Measurements from ENCODE around the gene CCDC186.

The CCDC186 gene

DNA sequence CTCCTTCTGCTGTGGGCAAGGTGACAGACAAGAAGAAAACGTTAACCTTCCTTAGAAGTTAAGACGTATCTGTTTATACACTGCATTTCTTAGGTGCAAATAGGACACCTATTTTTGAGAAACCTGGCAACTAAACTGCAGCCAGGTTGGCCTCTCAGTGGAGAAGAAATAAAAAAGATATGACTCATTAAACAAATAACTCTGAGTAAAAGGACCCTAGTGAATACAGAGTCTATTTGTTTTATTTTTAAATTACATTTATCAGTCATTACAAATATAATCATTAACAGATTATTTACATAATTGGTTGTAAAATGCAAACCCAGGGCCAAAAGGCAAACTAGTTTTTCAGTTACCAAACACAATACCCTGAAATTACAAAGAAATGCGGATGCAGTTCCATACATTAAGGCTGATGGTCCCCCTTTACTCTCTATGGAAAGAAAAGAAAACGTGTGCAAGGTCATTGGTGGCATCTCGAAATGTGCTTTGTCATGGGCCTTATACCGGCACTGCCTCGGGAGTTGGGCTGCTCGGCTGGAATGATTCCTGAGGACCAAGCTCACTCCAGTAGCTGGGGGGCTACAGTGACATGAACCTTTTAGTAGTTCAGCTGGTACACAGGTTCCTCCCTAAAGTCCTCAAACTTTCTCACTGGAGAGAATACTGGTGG is 92.0 kb downstream of the CCDC186 start:
- H3K36me3 Mint-ChIP-seq (ENCODE audit: low read depth): no peaks in the 10 kb centered on the region
- peaks cover 16% of the 10 kb centered on the region for H3K27me3 Mint-ChIP-seq (ENCODE audit: low read depth, poor library complexity)
- TF ChIP-seq, protein P1, sequence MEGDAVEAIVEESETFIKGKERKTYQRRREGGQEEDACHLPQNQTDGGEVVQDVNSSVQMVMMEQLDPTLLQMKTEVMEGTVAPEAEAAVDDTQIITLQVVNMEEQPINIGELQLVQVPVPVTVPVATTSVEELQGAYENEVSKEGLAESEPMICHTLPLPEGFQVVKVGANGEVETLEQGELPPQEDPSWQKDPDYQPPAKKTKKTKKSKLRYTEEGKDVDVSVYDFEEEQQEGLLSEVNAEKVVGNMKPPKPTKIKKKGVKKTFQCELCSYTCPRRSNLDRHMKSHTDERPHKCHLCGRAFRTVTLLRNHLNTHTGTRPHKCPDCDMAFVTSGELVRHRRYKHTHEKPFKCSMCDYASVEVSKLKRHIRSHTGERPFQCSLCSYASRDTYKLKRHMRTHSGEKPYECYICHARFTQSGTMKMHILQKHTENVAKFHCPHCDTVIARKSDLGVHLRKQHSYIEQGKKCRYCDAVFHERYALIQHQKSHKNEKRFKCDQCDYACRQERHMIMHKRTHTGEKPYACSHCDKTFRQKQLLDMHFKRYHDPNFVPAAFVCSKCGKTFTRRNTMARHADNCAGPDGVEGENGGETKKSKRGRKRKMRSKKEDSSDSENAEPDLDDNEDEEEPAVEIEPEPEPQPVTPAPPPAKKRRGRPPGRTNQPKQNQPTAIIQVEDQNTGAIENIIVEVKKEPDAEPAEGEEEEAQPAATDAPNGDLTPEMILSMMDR (IDR thresholded peaks at IDR 0.05): no peak
- H3K9me3 Mint-ChIP-seq: no peaks in the 10 kb centered on the region
- H3K27ac Mint-ChIP-seq: no peak overlapping the region
- no peak for DNase-seq
- H3K4me1 Mint-ChIP-seq: peaks cover 27% of the 10 kb centered on the region
- H3K4me3 Mint-ChIP-seq: no peak overlapping the region

DNA sequence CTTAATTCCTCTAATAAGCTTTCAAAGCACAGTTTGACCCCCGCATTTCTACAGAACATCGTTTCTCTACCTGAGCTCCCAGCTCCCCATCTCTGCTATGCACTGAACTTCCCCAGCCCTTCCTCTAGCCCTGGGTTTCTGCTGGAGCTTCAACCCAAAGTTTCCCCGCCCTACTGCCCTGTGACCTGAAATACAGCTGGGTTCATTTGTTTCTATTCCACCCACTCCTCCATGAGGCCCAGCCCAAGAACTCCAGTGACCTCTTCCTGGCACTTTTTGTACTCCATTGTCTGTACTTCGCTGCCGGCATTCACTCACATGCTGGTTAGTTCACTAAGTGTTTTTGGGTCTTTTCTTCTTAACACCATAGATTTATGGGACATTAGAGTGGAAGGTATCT is 94.6 kb downstream of the CCDC186 start:
- DNase-seq: no peak
- peaks cover 22% of the 10 kb centered on the region for H3K4me1 Mint-ChIP-seq
- no peaks in the 10 kb centered on the region for H3K36me3 Mint-ChIP-seq (ENCODE audit: low read depth)
- peak overlapping the region; percentile 14 for H3K27ac Mint-ChIP-seq
- no peak overlapping the region for H3K4me3 Mint-ChIP-seq
- TF ChIP-seq, protein P1 (IDR thresholded peaks at IDR 0.05): no peak
- H3K9me3 Mint-ChIP-seq: no peaks in the 10 kb centered on the region
- peaks cover 9% of the 10 kb centered on the region for H3K27me3 Mint-ChIP-seq (ENCODE audit: low read depth, poor library complexity)

DNA sequence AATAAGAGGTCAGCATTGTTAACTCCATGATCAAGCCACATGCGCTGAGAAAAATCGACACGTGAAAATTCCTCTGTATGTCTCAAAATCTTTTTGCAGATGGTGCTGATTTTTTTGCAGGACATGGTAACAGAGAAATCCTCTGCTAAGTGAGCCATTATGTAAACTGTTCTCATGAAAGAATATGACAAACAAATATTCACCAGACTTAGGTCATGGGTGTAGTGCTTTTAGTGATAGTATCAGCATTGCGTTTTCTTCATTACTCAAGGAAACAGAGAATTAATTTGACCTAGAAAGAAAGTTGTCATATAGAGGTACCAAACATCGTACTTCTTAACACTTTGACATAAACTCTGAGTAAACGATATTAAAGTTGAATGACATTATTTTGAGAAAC is 95.7 kb downstream of the CCDC186 start:
- Mint-ChIP-seq H3K27ac (no peak overlapping the region), H3K27me3 (ENCODE audit: low read depth, poor library complexity) (peaks cover 7% of the 10 kb centered on the region), H3K4me3 (no peak overlapping the region), H3K36me3 (ENCODE audit: low read depth) (no peaks in the 10 kb centered on the region), H3K4me1 (peaks cover 22% of the 10 kb centered on the region), H3K9me3 (no peaks in the 10 kb centered on the region)
- TF ChIP-seq, protein P1 (IDR thresholded peaks at IDR 0.05): no peak
- no peak for DNase-seq

DNA sequence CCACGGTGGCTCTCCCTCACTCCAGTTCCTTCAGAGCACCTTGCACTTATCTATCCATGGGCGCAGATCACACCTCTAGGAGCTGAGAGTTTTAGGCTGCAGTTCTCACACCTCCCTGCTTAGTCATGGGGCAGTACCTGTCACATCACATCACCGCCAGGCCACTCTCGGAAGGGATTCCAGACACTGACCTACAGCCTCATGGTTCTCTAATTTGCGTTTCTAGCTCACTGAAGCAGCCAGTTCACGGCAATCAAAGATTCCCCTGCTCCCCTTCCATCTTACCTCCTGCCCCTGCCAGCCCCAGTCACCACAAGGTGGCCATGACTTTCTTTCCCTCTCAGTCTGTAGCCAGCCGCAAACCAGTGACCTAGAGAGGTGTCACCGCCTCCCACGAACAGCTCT is 96.2 kb downstream of the CCDC186 start:
- peaks cover 22% of the 10 kb centered on the region for H3K4me1 Mint-ChIP-seq
- TF ChIP-seq, protein P1 (IDR thresholded peaks at IDR 0.05): no peak
- DNase-seq: no peak
- H3K4me3 Mint-ChIP-seq: no peak overlapping the region
- peaks cover 7% of the 10 kb centered on the region for H3K27me3 Mint-ChIP-seq (ENCODE audit: low read depth, poor library complexity)
- no peaks in the 10 kb centered on the region for H3K36me3 Mint-ChIP-seq (ENCODE audit: low read depth)
- no peaks in the 10 kb centered on the region for H3K9me3 Mint-ChIP-seq
- H3K27ac Mint-ChIP-seq: no peak overlapping the region

DNA sequence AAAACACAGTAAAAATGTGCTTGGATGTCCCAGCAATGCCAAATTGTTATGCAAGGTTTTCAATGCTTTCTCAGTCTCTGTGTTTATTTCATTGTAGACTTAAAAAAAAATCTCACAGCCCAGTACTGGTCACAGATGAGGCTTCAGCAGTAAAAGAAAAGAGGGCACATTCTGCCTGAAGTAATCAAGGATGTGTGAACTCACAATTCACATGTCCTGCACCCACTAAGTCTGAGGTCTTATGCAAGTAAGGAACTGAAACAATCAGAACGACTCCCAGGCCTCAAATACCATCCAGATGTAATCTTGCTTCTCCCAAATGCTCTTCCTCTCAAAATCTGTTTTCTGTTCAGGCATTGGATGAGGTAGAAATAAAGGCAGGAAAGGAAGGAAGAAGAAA is 96.7 kb downstream of the CCDC186 start:
- peaks cover 7% of the 10 kb centered on the region for H3K27me3 Mint-ChIP-seq (ENCODE audit: low read depth, poor library complexity)
- no peaks in the 10 kb centered on the region for H3K36me3 Mint-ChIP-seq (ENCODE audit: low read depth)
- no peak overlapping the region for H3K4me3 Mint-ChIP-seq
- H3K9me3 Mint-ChIP-seq: no peaks in the 10 kb centered on the region
- H3K4me1 Mint-ChIP-seq: peaks cover 22% of the 10 kb centered on the region
- no peak overlapping the region for H3K27ac Mint-ChIP-seq
- no peak for DNase-seq
- TF ChIP-seq, protein P1 (IDR thresholded peaks at IDR 0.05): no peak

DNA sequence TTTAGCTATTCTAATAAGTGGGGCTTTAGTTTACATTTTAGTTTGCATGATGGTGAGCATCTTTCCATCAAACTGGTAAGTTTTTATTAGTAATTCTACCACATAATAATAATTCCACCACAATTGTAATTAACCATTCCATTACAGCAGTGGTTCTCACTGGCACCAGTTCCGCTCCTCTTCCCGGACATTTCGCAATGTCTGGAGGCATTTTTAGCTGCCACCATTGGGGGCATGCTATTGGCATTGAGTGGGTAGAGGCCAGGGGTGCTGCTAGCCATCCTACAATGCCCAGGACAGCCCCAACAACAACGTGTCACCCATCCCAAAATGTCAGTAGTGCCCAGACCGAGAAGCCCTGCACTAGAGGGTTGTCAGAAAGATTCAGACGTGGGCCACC is 98.9 kb downstream of the CCDC186 start:
- TF ChIP-seq, protein P1 (IDR thresholded peaks at IDR 0.05): no peak
- H3K9me3 Mint-ChIP-seq: no peaks in the 10 kb centered on the region
- no peaks in the 10 kb centered on the region for H3K36me3 Mint-ChIP-seq (ENCODE audit: low read depth)
- H3K27ac Mint-ChIP-seq: no peak overlapping the region
- DNase-seq: no peak
- no peak overlapping the region for H3K4me3 Mint-ChIP-seq
- peaks cover 22% of the 10 kb centered on the region for H3K4me1 Mint-ChIP-seq
- H3K27me3 Mint-ChIP-seq (ENCODE audit: low read depth, poor library complexity): peaks cover 6% of the 10 kb centered on the region

Data from nephron progenitor cell (in vitro differentiated cells).